Activated T-helper 1 cell treated with anti-CD3 and anti-CD28 coated beads, Interleukin-12 subunit alpha, Interleukin-12 subunit beta, Interleukin-2, Interleukin-4 antibody, amounts not matched to agents 30 ng/mL and 10 ng/mL and 1 ng/mL, durations not matched to agents 14 hours and 24 hours and 36 hours (primary cell): ENCODE results near the gene TMEM185B. TPM values are rescaled to one million over a fixed set of nuclear protein-coding genes. Genes with fewer than 3 reads are reported as not detected.

ENCODE experiments used
- DNase-seq: peaks from one replicate; pipeline ENCODE4 v3.0.0; 2021; ENCODE audit warnings: low spot score
- H3K27ac Mint-ChIP-seq: one replicate; pipeline ENCODE4 v1.8.0; 2021; ENCODE audit warnings: mild to moderate bottlenecking, mixed read lengths
- H3K27me3 Mint-ChIP-seq: one replicate; pipeline ENCODE4 v1.8.0; 2022; ENCODE audit warnings: mild to moderate bottlenecking, moderate library complexity, mixed read lengths; ENCODE audit not compliant: insufficient read depth
- H3K36me3 Mint-ChIP-seq: one replicate; pipeline ENCODE4 v1.8.0; 2021; ENCODE audit warnings: low read depth, mixed read lengths
- H3K4me1 Mint-ChIP-seq: one replicate; pipeline ENCODE4 v1.8.0; 2021; ENCODE audit warnings: low read depth, mixed read lengths
- H3K4me3 Mint-ChIP-seq: one replicate; pipeline ENCODE4 v1.8.0; 2021; ENCODE audit warnings: mild to moderate bottlenecking, moderate library complexity, mixed read lengths
- H3K9me3 Mint-ChIP-seq: one replicate; pipeline ENCODE4 v1.8.0; 2021; ENCODE audit warnings: mixed read lengths
- intact Hi-C: fragments of 100-400 bp; cut with micrococcal nuclease; formaldehyde crosslinking; loops from one replicate; pipeline ENCODE4 v1.15.1; 2024
- total RNA-seq: library from RNA; stranded (reverse); gene quantifications from 2 replicates; pipeline ENCODE4 v1.2.3, GENCODE V29; 2022

Gene TMEM185B
- total RNA-seq, 1 donor from 2014 or later = 47.9 TPM

- Mint-ChIP-seq H3K27me3 (peaks cover 12% of the 10 kb centered on the region), H3K9me3 (peaks cover 15% of the 10 kb centered on the region), H3K4me1 (peaks cover 43% of the 10 kb centered on the region), H3K4me3 (no peak overlapping the region), H3K27ac (no peak overlapping the region), H3K36me3 (peaks cover 11% of the 10 kb centered on the region)
- DNase-seq = no peak
- intact Hi-C loops = no loop called here
Measured at GRCh38 chr2:120245520-120246332, 22.5 kb upstream of the TMEM185B start.

GRCh38 chr2:120244656-120245519, 21.7 kb upstream of the TMEM185B start:
- Mint-ChIP-seq H3K27ac (no peak overlapping the region), H3K4me1 (peaks cover 34% of the 10 kb centered on the region), H3K27me3 (peaks cover 7% of the 10 kb centered on the region), H3K9me3 (peaks cover 15% of the 10 kb centered on the region), H3K4me3 (no peak overlapping the region), H3K36me3 (peaks cover 9% of the 10 kb centered on the region)
- no peak for DNase-seq
- intact Hi-C loops = no loop called here

DNA sequence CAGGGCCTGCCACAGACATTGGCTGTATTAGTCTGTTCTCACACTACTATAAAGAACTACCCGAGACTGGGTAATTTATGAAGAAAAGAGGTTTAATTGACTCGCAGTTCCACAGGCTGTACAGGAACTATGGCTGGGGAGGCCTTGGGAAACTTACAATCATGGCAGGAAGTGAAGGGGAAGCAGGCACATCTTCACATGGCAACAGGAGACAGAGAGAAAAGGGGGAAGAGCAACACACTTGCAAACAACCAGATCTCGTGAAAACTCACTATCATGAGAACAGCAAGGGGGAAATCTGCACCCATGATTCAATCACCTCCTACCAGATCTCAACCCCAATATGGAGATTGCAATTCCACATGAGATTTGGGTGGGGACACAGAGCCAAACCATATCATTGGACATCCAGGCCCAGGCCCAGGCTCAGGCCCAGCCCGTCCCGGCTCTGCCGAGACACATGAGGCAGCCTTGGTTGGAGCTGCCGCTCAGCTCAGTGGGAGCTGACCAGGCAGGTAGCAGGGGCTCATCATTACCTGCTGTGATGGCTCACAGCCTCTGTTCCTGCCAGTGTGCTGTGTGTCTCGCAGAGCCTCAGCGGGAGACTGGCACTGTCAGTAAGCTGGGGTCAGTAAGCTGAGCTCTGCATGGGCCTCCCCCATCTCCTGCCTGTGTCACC, 20.8 kb upstream of the TMEM185B start:
- Mint-ChIP-seq H3K4me1 (peaks cover 27% of the 10 kb centered on the region), H3K27me3 (peaks cover 4% of the 10 kb centered on the region), H3K27ac (no peak overlapping the region), H3K36me3 (peaks cover 8% of the 10 kb centered on the region), H3K4me3 (no peak overlapping the region), H3K9me3 (peaks cover 15% of the 10 kb centered on the region)
- DNase-seq = no peak
- intact Hi-C loops = no loop called here

DNA sequence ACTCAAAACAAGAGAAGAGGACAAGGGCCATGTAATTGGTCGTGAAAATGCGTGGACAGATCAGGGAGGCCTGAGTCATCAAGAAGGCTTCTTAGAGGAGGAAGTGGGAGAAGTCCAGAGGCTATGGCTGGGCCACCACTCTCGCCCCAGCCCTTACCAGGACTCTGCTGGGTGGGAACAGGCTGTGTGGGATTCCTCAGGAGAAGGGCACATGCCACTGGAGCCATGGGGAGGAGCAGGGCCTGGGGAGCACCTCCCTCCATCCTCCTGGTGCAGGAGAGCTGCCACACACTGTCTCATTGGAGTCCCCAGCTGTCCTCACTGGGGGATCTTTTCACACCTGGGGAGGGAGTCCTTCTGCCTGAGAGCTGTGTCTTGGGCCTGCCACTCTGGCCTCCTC, 20.0 kb upstream of the TMEM185B start:
- no peak for DNase-seq
- peaks cover 28% of the 10 kb centered on the region for H3K4me1 Mint-ChIP-seq
- peaks cover 8% of the 10 kb centered on the region for H3K36me3 Mint-ChIP-seq
- H3K4me3 Mint-ChIP-seq = no peak overlapping the region
- peaks cover 15% of the 10 kb centered on the region for H3K9me3 Mint-ChIP-seq
- peaks cover 4% of the 10 kb centered on the region for H3K27me3 Mint-ChIP-seq
- intact Hi-C loops = no loop called here
- H3K27ac Mint-ChIP-seq = no peak overlapping the region

DNA sequence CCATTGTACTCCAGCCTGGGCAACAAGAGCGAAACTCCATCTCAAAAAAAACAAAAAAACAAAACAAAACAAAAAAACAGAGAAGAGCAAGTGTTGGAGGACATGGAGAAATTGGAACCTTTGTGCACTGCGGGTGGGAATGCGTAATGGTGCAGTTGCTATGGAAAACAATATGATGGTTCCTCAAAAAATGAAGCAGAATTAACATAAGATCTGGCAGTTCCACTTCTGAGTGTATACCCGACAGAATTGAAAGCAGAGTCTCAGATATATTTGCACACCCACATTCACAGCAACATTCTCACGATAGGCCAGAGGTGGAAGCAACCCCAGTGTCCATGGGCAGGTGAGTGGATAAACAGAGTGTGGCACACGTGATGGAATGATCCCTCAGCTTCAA, 18.5 kb upstream of the TMEM185B start:
- no peak for DNase-seq
- H3K9me3 Mint-ChIP-seq = peaks cover 15% of the 10 kb centered on the region
- peaks cover 8% of the 10 kb centered on the region for H3K36me3 Mint-ChIP-seq
- H3K27me3 Mint-ChIP-seq = peaks cover 1% of the 10 kb centered on the region
- no peak overlapping the region for H3K4me3 Mint-ChIP-seq
- H3K4me1 Mint-ChIP-seq = peaks cover 19% of the 10 kb centered on the region
- intact Hi-C loops = no loop called here
- H3K27ac Mint-ChIP-seq = no peak overlapping the region

- no peak for DNase-seq
- Mint-ChIP-seq H3K27me3 (peaks cover 1% of the 10 kb centered on the region), H3K27ac (no peak overlapping the region), H3K9me3 (peaks cover 15% of the 10 kb centered on the region), H3K4me3 (no peak overlapping the region), H3K36me3 (peaks cover 8% of the 10 kb centered on the region), H3K4me1 (peaks cover 15% of the 10 kb centered on the region)
- intact Hi-C loops = no loop called here
Measured at GRCh38 chr2:120240901-120241429, 17.8 kb upstream of the TMEM185B start.

- intact Hi-C loops = no loop called here
- no peak for DNase-seq
- Mint-ChIP-seq H3K9me3 (peaks cover 15% of the 10 kb centered on the region), H3K4me3 (no peak overlapping the region), H3K36me3 (peaks cover 11% of the 10 kb centered on the region), H3K27me3 (peaks cover 1% of the 10 kb centered on the region), H3K27ac (no peak overlapping the region), H3K4me1 (peaks cover 15% of the 10 kb centered on the region)
Measured at GRCh38 chr2:120239488-120240287, 16.5 kb upstream of the TMEM185B start.

DNA sequence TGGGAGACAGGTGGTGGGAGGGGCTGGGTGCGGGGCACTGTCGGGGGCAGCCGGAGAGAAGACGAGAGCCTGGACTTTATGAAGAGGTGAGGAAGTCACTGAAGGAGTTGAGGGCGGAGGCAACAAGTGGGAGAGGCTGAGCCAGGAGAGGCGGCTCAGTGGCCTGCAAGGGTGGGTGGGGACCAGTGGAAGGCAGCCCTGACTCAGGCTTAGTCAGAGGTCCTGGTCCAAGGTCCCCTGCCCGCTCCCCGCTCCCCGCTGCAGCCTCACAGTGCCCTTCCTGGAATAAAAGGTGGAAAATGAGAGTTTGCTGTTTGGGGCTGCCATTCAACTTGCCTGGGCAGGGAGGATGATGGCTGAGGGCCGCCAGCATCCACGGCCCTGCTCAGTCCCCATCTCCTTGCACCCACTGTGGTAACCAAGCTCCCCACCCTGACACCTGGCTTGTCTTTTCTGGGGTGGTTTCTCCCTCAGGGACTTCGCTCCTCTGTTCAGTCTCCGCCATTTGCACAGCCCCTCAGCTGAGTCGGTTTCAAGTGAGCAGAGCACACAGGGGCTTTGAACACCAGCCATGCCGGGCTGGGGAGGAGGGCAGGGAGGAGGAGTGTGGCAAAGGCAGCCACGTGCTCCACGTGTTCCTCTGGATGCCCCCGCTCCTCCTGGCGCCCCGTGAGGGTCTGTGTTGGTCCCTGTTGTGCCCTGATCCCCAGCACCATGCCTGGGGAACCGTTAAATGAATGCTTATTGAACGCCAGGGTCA, 15.7 kb upstream of the TMEM185B start:
- peaks cover 9% of the 10 kb centered on the region for H3K36me3 Mint-ChIP-seq
- peaks cover 9% of the 10 kb centered on the region for H3K9me3 Mint-ChIP-seq
- intact Hi-C loops = no loop called here
- peaks cover 1% of the 10 kb centered on the region for H3K27me3 Mint-ChIP-seq
- DNase-seq = no peak
- peaks cover 15% of the 10 kb centered on the region for H3K4me1 Mint-ChIP-seq
- H3K4me3 Mint-ChIP-seq = no peak overlapping the region
- H3K27ac Mint-ChIP-seq = peak overlapping the region; percentile 16

DNA sequence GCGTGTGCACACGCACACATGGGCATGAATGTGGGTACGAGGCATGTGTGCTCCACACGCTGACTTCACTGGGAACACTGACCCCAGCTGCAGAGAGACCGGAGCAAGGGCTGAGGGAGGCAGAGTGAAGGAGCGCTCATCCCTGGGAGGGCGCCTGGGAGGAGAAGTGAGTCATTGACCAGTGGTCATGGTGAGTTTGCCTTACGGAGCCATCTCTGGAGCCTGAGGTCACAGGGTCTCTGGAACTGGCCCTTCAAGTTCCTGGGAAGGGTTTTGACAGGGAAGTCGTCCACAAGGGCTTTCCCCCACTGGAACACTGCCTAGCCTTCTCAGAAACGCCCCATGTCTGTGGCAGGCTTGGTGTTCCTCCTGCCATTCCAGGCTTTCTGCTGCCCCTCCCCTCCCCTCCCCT, 14.3 kb upstream of the TMEM185B start:
- H3K27ac Mint-ChIP-seq = no peak overlapping the region
- H3K36me3 Mint-ChIP-seq = peaks cover 3% of the 10 kb centered on the region
- no peaks in the 10 kb centered on the region for H3K9me3 Mint-ChIP-seq
- intact Hi-C loops = no loop called here
- H3K4me1 Mint-ChIP-seq = peaks cover 26% of the 10 kb centered on the region
- DNase-seq = no peak
- H3K4me3 Mint-ChIP-seq = no peak overlapping the region
- no peaks in the 10 kb centered on the region for H3K27me3 Mint-ChIP-seq

GRCh38 chr2:120236791-120237190, 13.6 kb upstream of the TMEM185B start:
- intact Hi-C loops = no loop called here
- H3K9me3 Mint-ChIP-seq = no peaks in the 10 kb centered on the region
- no peak overlapping the region for H3K4me3 Mint-ChIP-seq
- no peaks in the 10 kb centered on the region for H3K27me3 Mint-ChIP-seq
- no peak for DNase-seq
- peaks cover 3% of the 10 kb centered on the region for H3K36me3 Mint-ChIP-seq
- no peak overlapping the region for H3K27ac Mint-ChIP-seq
- peaks cover 30% of the 10 kb centered on the region for H3K4me1 Mint-ChIP-seq

DNA sequence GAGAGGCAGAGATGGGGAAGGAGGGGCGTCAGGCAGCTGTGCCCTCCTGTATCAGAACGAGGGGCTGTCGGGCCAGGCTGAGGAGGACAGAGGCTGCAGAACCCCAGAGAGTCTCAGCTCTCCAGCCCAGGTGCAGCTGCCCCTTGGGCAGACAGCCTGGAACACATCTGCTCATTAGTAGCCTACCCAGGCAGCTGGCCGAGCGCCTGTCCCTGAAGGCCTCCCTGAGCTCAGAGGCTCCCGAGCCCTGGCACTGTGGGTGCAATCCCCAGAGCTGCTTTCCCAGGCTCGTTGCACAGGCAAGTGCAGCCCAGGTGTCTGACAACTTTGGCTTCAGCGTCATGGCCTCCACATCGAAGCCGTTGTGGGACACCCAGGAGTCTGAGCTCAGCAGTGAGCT, 13.1 kb upstream of the TMEM185B start:
- peaks cover 3% of the 10 kb centered on the region for H3K36me3 Mint-ChIP-seq
- peaks cover 28% of the 10 kb centered on the region for H3K4me1 Mint-ChIP-seq
- no peaks in the 10 kb centered on the region for H3K27me3 Mint-ChIP-seq
- H3K27ac Mint-ChIP-seq = no peak overlapping the region
- intact Hi-C loops = no loop called here
- H3K4me3 Mint-ChIP-seq = no peak overlapping the region
- no peaks in the 10 kb centered on the region for H3K9me3 Mint-ChIP-seq
- DNase-seq = no peak
